Activated CD8-positive, alpha-beta memory T cell treated with anti-CD3 and anti-CD28 coated beads for 4 hours (primary cell): ENCODE data around the gene PARP12.

ENCODE experiments used
- DNase-seq, 2 donors: peaks; one replicate each; pipeline ENCODE4 v3.0.0-alpha.2; 2020; ENCODE audit warnings: low read depth in 2 of 2

PARP12 gene

GRCh38 chr7:140059273-140060242, 3.2 kb downstream of the PARP12 start:
- peak; percentile 17 to 42 for DNase-seq

GRCh38 chr7:140058517-140058916, 4.2 kb downstream of the PARP12 start:
- DNase-seq, result no peak

- no peak for DNase-seq
These were observed 5.6 kb downstream of the PARP12 start for GRCh38 chr7:140057143-140057535.

GRCh38 chr7:140056431-140057142, 6.2 kb downstream of the PARP12 start:
- no peak for DNase-seq

- no peak for DNase-seq
These were observed 6.9 kb downstream of the PARP12 start for GRCh38 chr7:140055833-140056232.

GRCh38 chr7:140054751-140055150, 8.0 kb downstream of the PARP12 start:
- no peak for DNase-seq

GRCh38 chr7:140053812-140054539, 8.8 kb downstream of the PARP12 start:
- DNase-seq, result no peak

GRCh38 chr7:140051820-140052219, 10.9 kb downstream of the PARP12 start:
- no peak for DNase-seq

- no peak for DNase-seq
These were observed 12.7 kb downstream of the PARP12 start for GRCh38 chr7:140050100-140050499.

GRCh38 chr7:140049339-140050024, 13.3 kb downstream of the PARP12 start:
- DNase-seq, result no peak

GRCh38 chr7:140048989-140049338, 13.8 kb downstream of the PARP12 start:
- no peak for DNase-seq

- DNase-seq, result no peak
These were observed 14.6 kb downstream of the PARP12 start for GRCh38 chr7:140048138-140048537.

- no peak for DNase-seq
These were observed 15.6 kb downstream of the PARP12 start for GRCh38 chr7:140047197-140047596.

GRCh38 chr7:140045697-140046096, 17.1 kb downstream of the PARP12 start:
- DNase-seq, result no peak

- DNase-seq, result no peak
These were observed 18.5 kb downstream of the PARP12 start for GRCh38 chr7:140044251-140044650.

GRCh38 chr7:140042386-140042670, 20.4 kb downstream of the PARP12 start:
- no peak for DNase-seq

- no peak for DNase-seq
These were observed 20.9 kb downstream of the PARP12 start for GRCh38 chr7:140041659-140042385.

- DNase-seq, result no peak
These were observed 22.9 kb downstream of the PARP12 start for GRCh38 chr7:140039896-140040295.

- DNase-seq, result no peak
These were observed 23.7 kb downstream of the PARP12 start for GRCh38 chr7:140039066-140039465.

- DNase-seq, result no peak
These were observed 26.4 kb downstream of the PARP12 start for GRCh38 chr7:140036224-140036962.
